Renal pelvis (tissue), 4 donors: Measurements from ENCODE around the gene QDPR. TPM values are rescaled to one million over a fixed set of nuclear protein-coding genes. Genes with fewer than 3 reads are reported as not detected.
"Not testable (repeated sequence)": the region's sequence is repeated elsewhere in the genome, so short reads cannot be mapped to it uniquely, and the experiment has no call there.

Source experiments
- DNase-seq: peaks from one replicate; pipeline ENCODE4 v3.0.0-alpha.2; 2013
- polyA plus RNA-seq, 3 donors: library from polyadenylated mRNA; unstranded; fragments of 120-200 nt; gene quantifications; one replicate each; pipeline ENCODE4 v1.2.1, GENCODE V29; 2013; ENCODE audit not compliant: insufficient read length in 3 of 3

Gene QDPR
- polyA plus RNA-seq, 3 donors, result 53.8 to 65.3 (median 60.9) TPM

DNA sequence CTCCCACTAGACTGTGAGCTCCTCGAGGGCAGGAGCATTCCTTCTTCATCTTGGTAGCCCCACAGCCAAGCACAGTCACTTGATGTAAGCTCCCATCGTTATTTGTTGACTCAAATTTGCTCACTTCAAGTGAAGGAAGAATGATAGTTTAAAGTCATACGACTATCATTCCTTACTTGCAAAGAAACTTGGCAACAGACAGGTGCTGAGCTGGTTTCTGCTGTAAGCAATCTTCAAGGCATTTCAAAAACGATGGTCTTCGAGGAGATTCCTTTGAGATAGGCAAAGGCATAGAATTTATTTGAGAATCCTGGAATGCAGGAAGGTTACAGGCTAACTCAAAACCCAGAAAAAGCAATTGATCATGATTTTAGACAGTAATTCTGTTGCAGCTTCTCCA, 64.8 kb downstream of the QDPR start:
- DNase-seq, result no peak

DNA sequence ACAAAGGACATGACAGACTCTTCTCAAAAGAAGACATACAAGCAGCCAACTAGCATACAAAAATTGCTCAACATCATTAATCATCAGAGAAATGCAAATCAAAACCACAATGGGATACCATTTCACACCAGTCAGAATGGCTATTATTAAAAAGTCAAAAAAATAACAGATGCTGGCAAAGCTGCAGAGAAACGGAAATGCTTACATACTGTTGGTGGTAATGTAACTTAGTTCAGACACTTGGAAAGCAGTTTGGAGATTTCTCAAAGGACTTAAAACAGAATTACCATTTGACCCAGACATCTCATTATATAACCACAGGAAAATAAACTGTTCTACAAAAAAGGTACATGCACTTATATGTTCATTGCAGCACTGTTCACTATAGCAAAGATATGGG, 69.4 kb downstream of the QDPR start:
- not testable (repeated sequence) for DNase-seq

GRCh38 chr4:17437396-17437795, 74.5 kb downstream of the QDPR start:
- DNase-seq, result no peak

- no peak for DNase-seq
Measured at GRCh38 chr4:17436750-17437090, 75.2 kb downstream of the QDPR start.

Other genes with a start within 250 kb of the QDPR start
- not detected for gene CLRN2, start 3.1 kb upstream of the QDPR start, polyA plus RNA-seq
- gene LAP3, start 65.1 kb upstream of the QDPR start, polyA plus RNA-seq, result 10 to 100 TPM; 72.4 to 75.7 (median 73.9) TPM
- 10 to 100 TPM; 59.5 to 74.8 (median 61.9) TPM for gene MED28, start 102.6 kb upstream of the QDPR start, polyA plus RNA-seq